Uterus (tissue), 4 donors: ENCODE measurements around the gene ITLN2. TPM values are rescaled to one million over a fixed set of nuclear protein-coding genes. Genes with fewer than 3 reads are reported as not detected.

Experiments used
- DNase-seq, 2 donors: peaks; one replicate each; pipeline ENCODE4 v3.0.0-alpha.2; 2019 to 2020
- H3K27ac ChIP-seq, 2 donors: fragments of 200-600 bp; sonication (generic); 1 replicate in 1 of 2; 2 replicates in 1 of 2; pipeline ENCODE4 v1.5.1; 2016 to 2018
- H3K27me3 ChIP-seq, 2 donors: fragments of 200-600 bp; sonication (generic); one replicate each; pipeline ENCODE4 v1.5.1; 2018 to 2019; ENCODE audit warnings: control low read depth in 1 of 2
- H3K36me3 ChIP-seq, 2 donors: fragments of 200-600 bp; sonication (generic); one replicate each; pipeline ENCODE4 v1.5.1; 2019; ENCODE audit warnings: control low read depth in 1 of 2
- H3K4me1 ChIP-seq, 2 donors: fragments of 200-600 bp; sonication (generic); one replicate each; pipeline ENCODE4 v1.5.1; 2018 to 2019; ENCODE audit warnings: control low read depth in 1 of 2
- H3K4me3 ChIP-seq, 2 donors: fragments of 200-600 bp; sonication (generic); 1 replicate in 1 of 2; 2 replicates in 1 of 2; pipeline ENCODE4 v1.5.1; 2018 to 2019; ENCODE audit warnings: mild to moderate bottlenecking in 1 of 2
- H3K9me3 ChIP-seq, 2 donors: fragments of 200-600 bp; sonication (generic); one replicate each; pipeline ENCODE4 v1.5.1; 2019; ENCODE audit warnings: control low read depth in 1 of 2
- POLR2A ChIP-seq, 2 donors: fragments of 450-650 bp; IDR thresholded peaks; one replicate each; pipeline ENCODE4 v1.6.1; 2016; ENCODE audit warnings: antibody characterized with exemption in 2 of 2, mild to moderate bottlenecking in 1 of 2, moderate library complexity in 1 of 2
- intact Hi-C: fragments of 100-400 bp; cut with DNase I; formaldehyde crosslinking; loops from one replicate; pipeline ENCODE4 v1.15.1; 2023; ENCODE audit warnings: low total_unique reads
- total RNA-seq, 4 donors: library from RNA; depleted of rRNA in 3 of 4; stranded (reverse); fragments of >200 nt in 3 of 4; gene quantifications; one replicate each; pipeline versions ENCODE4 v1.1.0 to v1.2.4, GENCODE V29; 2014 to 2023
- TF ChIP-seq, protein P1 (sequence below), 4 experiments: fragments of 200-600 bp in 2 of 4; fragments of 450-650 bp in 2 of 4; sonication (generic) in 2 of 4; IDR thresholded peaks; one replicate each; pipeline ENCODE4 v1.5.1; 2016 to 2019; ENCODE audit warnings: antibody characterized with exemption in 4 of 4, mild to moderate bottlenecking in 2 of 4, moderate library complexity in 1 of 4
- donor health status: DM: yes; HTN: yes; CAD: no.

The ITLN2 gene
- total RNA-seq, 4 donors from 2014 or later, result not detected

GRCh38 chr1:160985723-160986122 is 31.1 kb upstream of the ITLN2 start:
- H3K36me3 ChIP-seq, result no peaks in the 10 kb centered on the region
- intact Hi-C loops, result no loop called here

DNA sequence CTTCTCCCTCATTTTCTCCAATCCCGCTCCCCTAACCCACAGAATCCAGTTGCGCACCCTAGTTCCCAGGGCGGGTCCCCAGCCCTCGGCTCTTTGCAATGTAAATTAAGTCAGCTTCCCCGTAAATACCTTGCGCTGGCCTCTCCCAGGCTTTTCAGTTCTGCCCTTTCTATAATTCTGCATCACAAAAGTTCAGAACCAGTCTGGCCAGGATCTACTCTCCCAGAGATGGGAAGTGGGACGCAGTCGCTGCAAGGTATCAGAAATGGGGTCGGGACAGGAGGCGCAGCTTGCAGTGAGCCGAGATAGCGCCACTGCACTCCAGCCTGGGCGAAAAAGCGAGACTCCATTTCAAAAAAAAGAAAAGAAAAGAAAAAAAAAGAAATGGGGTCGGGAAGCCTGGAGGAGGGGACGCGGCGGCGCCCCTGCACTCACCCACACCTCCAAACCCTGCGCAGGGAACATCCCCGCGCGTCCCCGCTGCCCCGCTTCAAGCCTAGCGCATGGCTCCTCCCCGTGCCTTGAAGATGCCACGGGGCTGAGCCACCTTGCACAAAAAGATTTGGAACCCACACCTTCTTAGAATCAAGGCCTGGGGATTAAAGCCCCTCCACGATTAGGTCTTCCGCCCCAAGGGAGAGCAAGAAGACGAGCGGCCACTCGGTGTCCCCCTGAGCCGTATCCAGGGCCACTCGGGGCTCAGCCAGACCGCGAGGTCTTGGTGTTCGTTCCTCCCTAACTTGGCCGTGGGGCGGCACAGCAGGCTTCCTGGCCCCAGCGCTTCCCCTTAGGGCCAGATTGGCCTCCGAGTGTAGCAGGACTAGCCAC is 27.2 kb upstream of the ITLN2 start:
- H3K36me3 ChIP-seq, result no peaks in the 10 kb centered on the region
- intact Hi-C loops, result no loop called here
- peaks cover 0 to 10% of the 10 kb centered on the region in 2 donors for H3K27me3 ChIP-seq
- H3K4me1 ChIP-seq, result no peaks in the 10 kb centered on the region
- no peak for DNase-seq
- no peaks in the 10 kb centered on the region for H3K9me3 ChIP-seq
- no peak overlapping the region for H3K27ac ChIP-seq
- no peak for TF ChIP-seq POLR2A (IDR thresholded peaks at IDR 0.05)
- TF ChIP-seq, protein P1, sequence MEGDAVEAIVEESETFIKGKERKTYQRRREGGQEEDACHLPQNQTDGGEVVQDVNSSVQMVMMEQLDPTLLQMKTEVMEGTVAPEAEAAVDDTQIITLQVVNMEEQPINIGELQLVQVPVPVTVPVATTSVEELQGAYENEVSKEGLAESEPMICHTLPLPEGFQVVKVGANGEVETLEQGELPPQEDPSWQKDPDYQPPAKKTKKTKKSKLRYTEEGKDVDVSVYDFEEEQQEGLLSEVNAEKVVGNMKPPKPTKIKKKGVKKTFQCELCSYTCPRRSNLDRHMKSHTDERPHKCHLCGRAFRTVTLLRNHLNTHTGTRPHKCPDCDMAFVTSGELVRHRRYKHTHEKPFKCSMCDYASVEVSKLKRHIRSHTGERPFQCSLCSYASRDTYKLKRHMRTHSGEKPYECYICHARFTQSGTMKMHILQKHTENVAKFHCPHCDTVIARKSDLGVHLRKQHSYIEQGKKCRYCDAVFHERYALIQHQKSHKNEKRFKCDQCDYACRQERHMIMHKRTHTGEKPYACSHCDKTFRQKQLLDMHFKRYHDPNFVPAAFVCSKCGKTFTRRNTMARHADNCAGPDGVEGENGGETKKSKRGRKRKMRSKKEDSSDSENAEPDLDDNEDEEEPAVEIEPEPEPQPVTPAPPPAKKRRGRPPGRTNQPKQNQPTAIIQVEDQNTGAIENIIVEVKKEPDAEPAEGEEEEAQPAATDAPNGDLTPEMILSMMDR (IDR thresholded peaks at IDR 0.05), result no peak
- no peak overlapping the region for H3K4me3 ChIP-seq

More at GRCh38 chr1:160985723-160986122, 31.1 kb upstream of the ITLN2 start:
- H3K4me1 ChIP-seq, result no peaks in the 10 kb centered on the region
- no peak for TF ChIP-seq POLR2A (IDR thresholded peaks at IDR 0.05)
- TF ChIP-seq, protein P1 (IDR thresholded peaks at IDR 0.05), result no peak
- no peak for DNase-seq
- no peak overlapping the region for H3K27ac ChIP-seq
- H3K4me3 ChIP-seq, result no peak overlapping the region
- H3K9me3 ChIP-seq, result no peaks in the 10 kb centered on the region
- peaks cover 0 to 10% of the 10 kb centered on the region in 2 donors for H3K27me3 ChIP-seq

DNA sequence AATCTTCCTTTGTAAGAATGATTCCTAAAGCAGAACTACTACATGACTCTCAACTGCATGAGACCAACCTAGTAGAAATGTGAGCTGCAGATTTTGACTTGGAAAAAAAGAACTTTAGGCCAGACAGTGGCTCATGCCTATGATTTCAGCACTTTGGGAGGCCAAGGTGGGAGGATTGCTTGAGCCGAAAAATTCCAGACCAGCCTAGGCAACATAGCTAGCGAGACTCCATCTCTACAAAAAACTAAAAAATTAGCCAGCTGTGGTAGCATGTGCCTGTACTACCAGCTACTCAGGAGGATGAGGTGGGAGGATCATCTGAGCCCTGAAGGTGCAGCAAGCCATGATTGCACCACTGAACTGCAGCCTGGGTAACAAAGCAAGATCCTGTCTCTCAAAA is 24.7 kb upstream of the ITLN2 start:
- no peaks in the 10 kb centered on the region for H3K9me3 ChIP-seq
- H3K36me3 ChIP-seq, result no peaks in the 10 kb centered on the region
- H3K4me3 ChIP-seq, result no peak overlapping the region
- TF ChIP-seq POLR2A (IDR thresholded peaks at IDR 0.05), result no peak
- TF ChIP-seq, protein P1 (IDR thresholded peaks at IDR 0.05), result no peak
- intact Hi-C loops, result no loop called here
- no peak for DNase-seq
- no peak overlapping the region for H3K27ac ChIP-seq
- peaks cover 0 to 10% of the 10 kb centered on the region in 2 donors for H3K27me3 ChIP-seq
- no peaks in the 10 kb centered on the region for H3K4me1 ChIP-seq

DNA sequence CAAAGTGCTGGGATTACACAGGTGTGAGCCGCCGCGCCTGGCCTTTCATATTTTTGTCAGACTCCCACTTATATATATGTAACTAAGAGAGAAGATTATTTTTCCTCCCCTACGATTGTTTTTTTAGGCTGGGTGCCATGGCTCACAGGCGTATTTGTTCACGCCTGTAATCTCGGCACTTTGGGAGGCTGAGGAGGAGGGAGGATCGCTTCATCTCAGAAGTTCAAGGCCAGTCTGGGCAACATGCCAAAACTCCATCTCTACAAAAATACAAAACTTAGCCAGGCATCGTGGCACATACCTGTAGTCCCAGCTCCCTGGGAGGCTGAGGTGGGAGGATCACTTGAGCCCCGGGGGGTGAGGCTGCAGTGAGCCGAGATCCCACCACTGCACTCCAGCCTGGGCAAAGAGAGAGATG is 23.9 kb upstream of the ITLN2 start:
- no peaks in the 10 kb centered on the region for H3K36me3 ChIP-seq
- no peaks in the 10 kb centered on the region for H3K9me3 ChIP-seq
- no peak overlapping the region for H3K4me3 ChIP-seq
- no peak for TF ChIP-seq POLR2A (IDR thresholded peaks at IDR 0.05)
- TF ChIP-seq, protein P1 (IDR thresholded peaks at IDR 0.05), result no peak
- DNase-seq, result no peak
- H3K4me1 ChIP-seq, result no peaks in the 10 kb centered on the region
- intact Hi-C loops, result no loop called here
- peaks cover 0 to 10% of the 10 kb centered on the region in 2 donors for H3K27me3 ChIP-seq
- H3K27ac ChIP-seq, result no peak overlapping the region

DNA sequence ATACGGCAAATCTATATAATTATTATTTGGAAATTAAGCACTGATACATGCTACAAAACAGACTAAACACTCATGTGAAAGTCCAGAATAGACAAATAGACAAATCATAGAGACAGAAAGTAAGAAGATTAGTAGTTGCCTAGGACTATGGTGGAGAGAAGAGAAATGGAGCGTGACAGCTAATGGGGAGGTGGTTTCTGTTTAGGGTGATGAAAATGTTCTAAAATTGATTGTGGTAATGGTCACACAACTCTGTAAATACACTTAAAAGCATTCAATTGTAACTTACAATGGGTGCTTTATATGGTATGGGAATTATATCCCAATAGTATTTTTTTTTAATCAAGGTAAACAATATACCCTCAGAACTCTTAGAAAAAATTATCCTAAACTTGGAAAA is 20.4 kb upstream of the ITLN2 start:
- DNase-seq, result no peak
- Histone ChIP-seq H3K9me3 (no peaks in the 10 kb centered on the region), H3K4me1 (no peaks in the 10 kb centered on the region), H3K27ac (no peak overlapping the region), H3K27me3 (no peaks in the 10 kb centered on the region), H3K36me3 (no peaks in the 10 kb centered on the region), H3K4me3 (no peak overlapping the region)
- intact Hi-C loops, result no loop called here
- TF ChIP-seq POLR2A (IDR thresholded peaks at IDR 0.05), result no peak
- TF ChIP-seq, protein P1 (IDR thresholded peaks at IDR 0.05), result no peak
